ENCODE results near the gene TAS2R3.

- TF ChIP-seq, protein P1, sequence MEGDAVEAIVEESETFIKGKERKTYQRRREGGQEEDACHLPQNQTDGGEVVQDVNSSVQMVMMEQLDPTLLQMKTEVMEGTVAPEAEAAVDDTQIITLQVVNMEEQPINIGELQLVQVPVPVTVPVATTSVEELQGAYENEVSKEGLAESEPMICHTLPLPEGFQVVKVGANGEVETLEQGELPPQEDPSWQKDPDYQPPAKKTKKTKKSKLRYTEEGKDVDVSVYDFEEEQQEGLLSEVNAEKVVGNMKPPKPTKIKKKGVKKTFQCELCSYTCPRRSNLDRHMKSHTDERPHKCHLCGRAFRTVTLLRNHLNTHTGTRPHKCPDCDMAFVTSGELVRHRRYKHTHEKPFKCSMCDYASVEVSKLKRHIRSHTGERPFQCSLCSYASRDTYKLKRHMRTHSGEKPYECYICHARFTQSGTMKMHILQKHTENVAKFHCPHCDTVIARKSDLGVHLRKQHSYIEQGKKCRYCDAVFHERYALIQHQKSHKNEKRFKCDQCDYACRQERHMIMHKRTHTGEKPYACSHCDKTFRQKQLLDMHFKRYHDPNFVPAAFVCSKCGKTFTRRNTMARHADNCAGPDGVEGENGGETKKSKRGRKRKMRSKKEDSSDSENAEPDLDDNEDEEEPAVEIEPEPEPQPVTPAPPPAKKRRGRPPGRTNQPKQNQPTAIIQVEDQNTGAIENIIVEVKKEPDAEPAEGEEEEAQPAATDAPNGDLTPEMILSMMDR (IDR thresholded peaks at IDR 0.05; ENCODE audit: insufficient read depth, low read length, poor library complexity, severe bottlenecking) = peak; percentile 91
- no peak for TF ChIP-seq EZH2phosphoT487 (conservative IDR thresholded peaks at IDR 0.05; ENCODE audit: low read length)
These were observed 25.9 kb upstream of the TAS2R3 start, which contains the start of gene SSBP1 for GRCh38 chr7:141737836-141738591.
